ENCODE data around the gene TTC33.

GRCh38 chr5:40571729-40572128, 184.0 kb downstream of the TTC33 start:
- TF ChIP-seq ELK1 (IDR thresholded peaks at IDR 0.05; ENCODE audit: borderline replicate concordance, low read depth, low read length): no peak
- TF ChIP-seq CTCF (conservative IDR thresholded peaks at IDR 0.05; ENCODE audit: low read depth, low read length): no peak

Measured in IMR-90 (cell line).